Measurements from ENCODE around the gene SYT5. TPM values are rescaled to one million over a fixed set of nuclear protein-coding genes. Genes with fewer than 3 reads are reported as not detected.

The SYT5 gene
- total and polyA plus RNA-seq, 10 of the 15 experiments (the other 5 are each of a cell fraction or from before 2014, with no cell fraction given): 0.04 to 0.79 (median 0.26) TPM; not detected in 7

- no peak overlapping the region for H3K4me3 ChIP-seq
- DNase-seq (ENCODE audit: low read depth, low spot score): no peak
- H3K4me2 ChIP-seq (ENCODE audit: control insufficient read depth, insufficient read depth): no peak overlapping the region
- no peaks in the 10 kb centered on the region for H4K20me1 ChIP-seq (ENCODE audit: control insufficient read depth, insufficient read depth)
- intact Hi-C loops (cut with micrococcal nuclease; ENCODE audit: unreplicated experiment) (no loop called here), in situ Hi-C loops (cut with MboI) (no loop called here)
- POLR2A ChIA-PET: no interaction called here
- H3K9me3 ChIP-seq (replicated peaks; ENCODE audit: control insufficient read depth, insufficient read depth, low read length): no peaks in the 10 kb centered on the region; the same call in 2 of the 3 replicates
- no peaks in the 10 kb centered on the region for H3K79me2 ChIP-seq (ENCODE audit: control insufficient read depth, insufficient read depth, low read length)
- no peaks in the 10 kb centered on the region for H3K36me3 ChIP-seq (ENCODE audit: control insufficient read depth in 2 of 2, insufficient read depth in 2 of 2, low read length in 1 of 2)
- TF ChIP-seq NRF1 (conservative IDR thresholded peaks at IDR 0.05; ENCODE audit: low read depth, low read length) (no peak), HDGF (IDR thresholded peaks at IDR 0.05) (no peak), CBFB (IDR thresholded peaks at IDR 0.05; ENCODE audit: low read depth) (no peak), ASH2L (IDR thresholded peaks at IDR 0.05; ENCODE audit: borderline replicate concordance, low read depth) (no peak), NFXL1 (IDR thresholded peaks at IDR 0.05; ENCODE audit: borderline replicate concordance) (no peak), TBL1XR1 (IDR thresholded peaks at IDR 0.05; ENCODE audit: low read depth, low read length) (no peak), BCL11A (IDR thresholded peaks at IDR 0.05; ENCODE audit: low read depth, low read length) (no peak), JUNB (IDR thresholded peaks at IDR 0.05) (no peak), RFX5 (IDR thresholded peaks at IDR 0.05; ENCODE audit: low read depth, low read length) (no peak), MTA2 (IDR thresholded peaks at IDR 0.05; ENCODE audit: low read depth) (no peak)
- TF ChIP-seq, protein P1, sequence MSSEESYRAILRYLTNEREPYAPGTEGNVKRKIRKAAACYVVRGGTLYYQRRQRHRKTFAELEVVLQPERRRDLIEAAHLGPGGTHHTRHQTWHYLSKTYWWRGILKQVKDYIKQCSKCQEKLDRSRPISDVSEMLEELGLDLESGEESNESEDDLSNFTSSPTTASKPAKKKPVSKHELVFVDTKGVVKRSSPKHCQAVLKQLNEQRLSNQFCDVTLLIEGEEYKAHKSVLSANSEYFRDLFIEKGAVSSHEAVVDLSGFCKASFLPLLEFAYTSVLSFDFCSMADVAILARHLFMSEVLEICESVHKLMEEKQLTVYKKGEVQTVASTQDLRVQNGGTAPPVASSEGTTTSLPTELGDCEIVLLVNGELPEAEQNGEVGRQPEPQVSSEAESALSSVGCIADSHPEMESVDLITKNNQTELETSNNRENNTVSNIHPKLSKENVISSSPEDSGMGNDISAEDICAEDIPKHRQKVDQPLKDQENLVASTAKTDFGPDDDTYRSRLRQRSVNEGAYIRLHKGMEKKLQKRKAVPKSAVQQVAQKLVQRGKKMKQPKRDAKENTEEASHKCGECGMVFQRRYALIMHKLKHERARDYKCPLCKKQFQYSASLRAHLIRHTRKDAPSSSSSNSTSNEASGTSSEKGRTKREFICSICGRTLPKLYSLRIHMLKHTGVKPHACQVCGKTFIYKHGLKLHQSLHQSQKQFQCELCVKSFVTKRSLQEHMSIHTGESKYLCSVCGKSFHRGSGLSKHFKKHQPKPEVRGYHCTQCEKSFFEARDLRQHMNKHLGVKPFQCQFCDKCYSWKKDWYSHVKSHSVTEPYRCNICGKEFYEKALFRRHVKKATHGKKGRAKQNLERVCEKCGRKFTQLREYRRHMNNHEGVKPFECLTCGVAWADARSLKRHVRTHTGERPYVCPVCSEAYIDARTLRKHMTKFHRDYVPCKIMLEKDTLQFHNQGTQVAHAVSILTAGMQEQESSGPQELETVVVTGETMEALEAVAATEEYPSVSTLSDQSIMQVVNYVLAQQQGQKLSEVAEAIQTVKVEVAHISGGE (CRISPR knock-in tag; IDR thresholded peaks at IDR 0.05): no peak
- TF ChIP-seq, protein P2, sequence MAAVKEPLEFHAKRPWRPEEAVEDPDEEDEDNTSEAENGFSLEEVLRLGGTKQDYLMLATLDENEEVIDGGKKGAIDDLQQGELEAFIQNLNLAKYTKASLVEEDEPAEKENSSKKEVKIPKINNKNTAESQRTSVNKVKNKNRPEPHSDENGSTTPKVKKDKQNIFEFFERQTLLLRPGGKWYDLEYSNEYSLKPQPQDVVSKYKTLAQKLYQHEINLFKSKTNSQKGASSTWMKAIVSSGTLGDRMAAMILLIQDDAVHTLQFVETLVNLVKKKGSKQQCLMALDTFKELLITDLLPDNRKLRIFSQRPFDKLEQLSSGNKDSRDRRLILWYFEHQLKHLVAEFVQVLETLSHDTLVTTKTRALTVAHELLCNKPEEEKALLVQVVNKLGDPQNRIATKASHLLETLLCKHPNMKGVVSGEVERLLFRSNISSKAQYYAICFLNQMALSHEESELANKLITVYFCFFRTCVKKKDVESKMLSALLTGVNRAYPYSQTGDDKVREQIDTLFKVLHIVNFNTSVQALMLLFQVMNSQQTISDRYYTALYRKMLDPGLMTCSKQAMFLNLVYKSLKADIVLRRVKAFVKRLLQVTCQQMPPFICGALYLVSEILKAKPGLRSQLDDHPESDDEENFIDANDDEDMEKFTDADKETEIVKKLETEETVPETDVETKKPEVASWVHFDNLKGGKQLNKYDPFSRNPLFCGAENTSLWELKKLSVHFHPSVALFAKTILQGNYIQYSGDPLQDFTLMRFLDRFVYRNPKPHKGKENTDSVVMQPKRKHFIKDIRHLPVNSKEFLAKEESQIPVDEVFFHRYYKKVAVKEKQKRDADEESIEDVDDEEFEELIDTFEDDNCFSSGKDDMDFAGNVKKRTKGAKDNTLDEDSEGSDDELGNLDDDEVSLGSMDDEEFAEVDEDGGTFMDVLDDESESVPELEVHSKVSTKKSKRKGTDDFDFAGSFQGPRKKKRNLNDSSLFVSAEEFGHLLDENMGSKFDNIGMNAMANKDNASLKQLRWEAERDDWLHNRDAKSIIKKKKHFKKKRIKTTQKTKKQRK (IDR thresholded peaks at IDR 0.05; ENCODE audit: low read depth, low read length): no peak
- no peak overlapping the region for H2AFZ ChIP-seq (ENCODE audit: control insufficient read depth, low read depth, low read length)
- no peak overlapping the region for H3K27ac ChIP-seq (ENCODE audit: control insufficient read depth, insufficient read depth)
- BruUV-seq (replicated peaks): no TSS peak
- RAD21 ChIA-PET (ENCODE audit: unreplicated experiment): no interaction called here
- H3K4me1 ChIP-seq (ENCODE audit: control insufficient read depth, insufficient read depth, low read length): no peaks in the 10 kb centered on the region
- FAIRE-seq: no peak
- no peak overlapping the region for H3K9ac ChIP-seq (ENCODE audit: control insufficient read depth, insufficient read depth, low read length)
- CTCF ChIA-PET: interaction anchor here (0.6 kb wide), 1 partner anchor 430 kb away, joined by 3 read pairs; no protein-coding TSS in a partner anchor
- ATAC-seq: no peak
- SMC1A ChIA-PET (ENCODE audit: uncharacterized antibody, unreplicated experiment): no interaction called here
- WGBS (ENCODE audit: insufficient coverage, insufficient replicate concordance, low lambda C conversion rate, missing lambda C conversion rate): 60% methylated on average over 10 of the region's 12 CpGs
- H3K27me3 ChIP-seq (replicated peaks in 1 of 2; ENCODE audit: control insufficient read depth in 2 of 2, insufficient read depth in 2 of 2, low read length in 1 of 2): no peaks in the 10 kb centered on the region
Observed at GRCh38 chr19:55153652-55154264, 26.3 kb downstream of the SYT5 start.
